Uterus (tissue), 2 donors: ENCODE results near the gene SKOR1.

Experiments
- POLR2A ChIP-seq, 2 donors: fragments of 450-650 bp; IDR thresholded peaks; one replicate each; pipeline ENCODE4 v1.6.1; 2016; ENCODE audit warnings: antibody characterized with exemption in 2 of 2, mild to moderate bottlenecking in 1 of 2, moderate library complexity in 1 of 2
- TF ChIP-seq, protein P1 (sequence below), 4 experiments: fragments of 200-600 bp in 2 of 4; fragments of 450-650 bp in 2 of 4; sonication (generic) in 2 of 4; IDR thresholded peaks; one replicate each; pipeline ENCODE4 v1.5.1; 2016 to 2019; ENCODE audit warnings: antibody characterized with exemption in 4 of 4, mild to moderate bottlenecking in 2 of 4, moderate library complexity in 1 of 4

DNA sequence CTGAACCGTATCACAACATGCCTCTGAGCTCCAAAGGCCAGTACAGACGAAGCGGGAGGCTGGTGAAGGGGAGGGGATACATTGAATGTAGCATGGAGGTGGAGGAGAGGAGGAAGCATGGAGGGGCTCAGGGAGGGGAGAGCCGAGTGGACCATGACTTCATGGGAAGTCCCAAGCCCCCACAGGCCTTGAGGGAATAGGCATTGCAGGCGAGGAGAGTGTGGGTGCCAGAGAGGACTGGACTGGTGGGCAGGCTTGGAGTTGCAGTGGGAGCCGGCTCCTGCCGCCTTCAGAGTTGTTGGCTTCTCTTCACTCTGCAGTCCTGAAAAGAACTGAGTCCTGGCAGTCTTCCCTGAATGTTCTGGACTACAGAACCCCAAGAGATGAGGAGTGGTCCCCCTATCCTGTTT, 17.8 kb downstream of the SKOR1 start:
- no peak for TF ChIP-seq POLR2A (IDR thresholded peaks at IDR 0.05)
- TF ChIP-seq, protein P1, sequence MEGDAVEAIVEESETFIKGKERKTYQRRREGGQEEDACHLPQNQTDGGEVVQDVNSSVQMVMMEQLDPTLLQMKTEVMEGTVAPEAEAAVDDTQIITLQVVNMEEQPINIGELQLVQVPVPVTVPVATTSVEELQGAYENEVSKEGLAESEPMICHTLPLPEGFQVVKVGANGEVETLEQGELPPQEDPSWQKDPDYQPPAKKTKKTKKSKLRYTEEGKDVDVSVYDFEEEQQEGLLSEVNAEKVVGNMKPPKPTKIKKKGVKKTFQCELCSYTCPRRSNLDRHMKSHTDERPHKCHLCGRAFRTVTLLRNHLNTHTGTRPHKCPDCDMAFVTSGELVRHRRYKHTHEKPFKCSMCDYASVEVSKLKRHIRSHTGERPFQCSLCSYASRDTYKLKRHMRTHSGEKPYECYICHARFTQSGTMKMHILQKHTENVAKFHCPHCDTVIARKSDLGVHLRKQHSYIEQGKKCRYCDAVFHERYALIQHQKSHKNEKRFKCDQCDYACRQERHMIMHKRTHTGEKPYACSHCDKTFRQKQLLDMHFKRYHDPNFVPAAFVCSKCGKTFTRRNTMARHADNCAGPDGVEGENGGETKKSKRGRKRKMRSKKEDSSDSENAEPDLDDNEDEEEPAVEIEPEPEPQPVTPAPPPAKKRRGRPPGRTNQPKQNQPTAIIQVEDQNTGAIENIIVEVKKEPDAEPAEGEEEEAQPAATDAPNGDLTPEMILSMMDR (IDR thresholded peaks at IDR 0.05) = no peak
